SKM-1 (cell line): ENCODE results near the gene IL22RA2.

Experiments
- DNase-seq: peaks from one replicate; lab custom pipeline; 2025; ENCODE audit not compliant: unreplicated experiment; lab: John Stamatoyannopoulos, UW

IL22RA2 gene

GRCh38 chr6:137167702-137168377 lies 5.6 kb downstream of the IL22RA2 start:
- DNase-seq: no peak

GRCh38 chr6:137166247-137167098 lies 7.0 kb downstream of the IL22RA2 start:
- DNase-seq: peak; percentile 72

- peak; percentile 15 for DNase-seq
Observed at GRCh38 chr6:137165375-137166246, 7.8 kb downstream of the IL22RA2 start.

- no peak for DNase-seq
Observed at GRCh38 chr6:137163732-137164318, 9.6 kb downstream of the IL22RA2 start.

GRCh38 chr6:137162692-137163306 lies 10.6 kb downstream of the IL22RA2 start:
- DNase-seq: no peak

- no peak for DNase-seq
Observed at GRCh38 chr6:137161949-137162348, 11.5 kb downstream of the IL22RA2 start.

- DNase-seq: no peak
Observed at GRCh38 chr6:137160763-137161162, 12.7 kb downstream of the IL22RA2 start.

- DNase-seq: no peak
Observed at GRCh38 chr6:137159912-137160311, 13.5 kb downstream of the IL22RA2 start.

GRCh38 chr6:137157601-137158000 lies 15.8 kb downstream of the IL22RA2 start:
- DNase-seq: no peak

GRCh38 chr6:137156650-137157049 lies 16.8 kb downstream of the IL22RA2 start:
- no peak for DNase-seq

- peak; percentile 87 for DNase-seq
Observed at GRCh38 chr6:137155830-137156229, 17.6 kb downstream of the IL22RA2 start.

- DNase-seq: no peak
Observed at GRCh38 chr6:137150072-137150471, 23.4 kb downstream of the IL22RA2 start.

- DNase-seq: no peak
Observed at GRCh38 chr6:137149035-137149393, 24.4 kb downstream of the IL22RA2 start.

- peak; percentile 51 for DNase-seq
Observed at GRCh38 chr6:137148306-137149034, 25.0 kb downstream of the IL22RA2 start.

- DNase-seq: no peak
Observed at GRCh38 chr6:137147195-137147594, 26.2 kb downstream of the IL22RA2 start.

- no peak for DNase-seq
Observed at GRCh38 chr6:137146206-137146605, 27.2 kb downstream of the IL22RA2 start.

- DNase-seq: no peak
Observed at GRCh38 chr6:137145421-137145820, 28.0 kb downstream of the IL22RA2 start.

GRCh38 chr6:137136065-137136464 lies 37.4 kb downstream of the IL22RA2 start:
- no peak for DNase-seq

GRCh38 chr6:137134483-137134882 lies 39.0 kb downstream of the IL22RA2 start:
- no peak for DNase-seq

GRCh38 chr6:137133122-137133521 lies 40.3 kb downstream of the IL22RA2 start:
- no peak for DNase-seq
